ENCODE data around the gene TBCK. TPM values are rescaled to one million over a fixed set of nuclear protein-coding genes. Genes with fewer than 3 reads are reported as not detected.

The TBCK gene
- total RNA-seq, 1 experiment from 2014 or later: 7.6 TPM

DNA sequence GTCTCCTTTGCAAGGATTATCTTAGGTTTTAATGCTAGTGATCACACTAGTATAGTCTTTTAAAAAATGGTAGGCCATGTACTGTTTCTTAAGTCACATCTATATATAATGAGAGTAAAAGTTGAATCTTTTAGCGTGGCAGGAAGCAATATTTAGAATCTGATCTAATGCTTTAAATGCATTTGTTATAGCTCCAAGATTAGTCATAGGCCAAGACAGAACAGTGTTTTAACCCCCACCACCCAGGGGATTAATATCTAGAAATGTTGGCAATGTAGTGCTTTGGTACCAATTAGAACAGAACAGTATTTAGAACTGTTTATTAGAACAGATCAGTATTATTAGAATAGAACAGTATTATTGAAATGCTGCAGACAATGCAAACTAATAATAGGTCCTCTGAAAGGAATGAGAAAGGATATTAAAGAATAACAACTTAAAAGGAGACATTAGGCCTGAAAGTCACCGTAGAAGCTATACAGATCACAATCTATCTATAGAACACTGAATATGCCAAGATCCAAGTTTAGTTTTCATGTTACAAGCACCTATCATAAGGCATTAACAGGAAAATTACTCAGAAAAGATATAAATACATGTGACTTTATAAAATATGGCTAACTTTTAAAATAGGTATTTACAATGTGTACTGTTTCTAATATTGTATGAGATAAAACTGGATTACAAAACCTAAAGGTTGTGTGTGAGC lies 274.6 kb downstream of the TBCK start:
- DNase-seq: no peak
- Histone ChIP-seq H3K9ac (ENCODE audit: low read length) (no peak overlapping the region), H3K9me3 (ENCODE audit: low read length) (no peaks in the 10 kb centered on the region), H3K4me2 (ENCODE audit: low read length) (no peak overlapping the region), H3K9me2 (replicated peaks; ENCODE audit: low read length) (no peaks in the 10 kb centered on the region), H3K27ac (ENCODE audit: low read length) (no peak overlapping the region), H3K4me1 (ENCODE audit: insufficient read depth, low read length) (peaks cover 6% of the 10 kb centered on the region; the same call in 1 of the 2 replicates), H3K79me2 (ENCODE audit: low read length) (no peaks in the 10 kb centered on the region), H2AFZ (ENCODE audit: low read length) (no peak overlapping the region), H3K36me3 (ENCODE audit: low read depth, low read length) (no peaks in the 10 kb centered on the region), H4K20me1 (ENCODE audit: low read length) (no peaks in the 10 kb centered on the region), H3K4me3 (ENCODE audit: low read length) (no peak overlapping the region), H3K27me3 (ENCODE audit: low read length) (no peaks in the 10 kb centered on the region), H3F3A (ENCODE audit: low read length, unreplicated experiment) (no peaks in the 10 kb centered on the region)
- POLR2A ChIA-PET (ENCODE audit: unreplicated experiment): no interaction called here
- CTCF ChIA-PET: no interaction called here
- intact Hi-C loops (cut with micrococcal nuclease): no loop called here
- BruUV-seq (replicated peaks): no TSS peak
- TF ChIP-seq CTCF (conservative IDR thresholded peaks at IDR 0.05; ENCODE audit: low read depth, low read length): no peak
- no peak for TF ChIP-seq EZH2phosphoT487 (IDR thresholded peaks at IDR 0.05; ENCODE audit: borderline replicate concordance, low read length)
- no peak for TF ChIP-seq EZH2 (IDR thresholded peaks at IDR 0.05; ENCODE audit: low read length, unreplicated experiment)
- ATAC-seq: no peak

DNA sequence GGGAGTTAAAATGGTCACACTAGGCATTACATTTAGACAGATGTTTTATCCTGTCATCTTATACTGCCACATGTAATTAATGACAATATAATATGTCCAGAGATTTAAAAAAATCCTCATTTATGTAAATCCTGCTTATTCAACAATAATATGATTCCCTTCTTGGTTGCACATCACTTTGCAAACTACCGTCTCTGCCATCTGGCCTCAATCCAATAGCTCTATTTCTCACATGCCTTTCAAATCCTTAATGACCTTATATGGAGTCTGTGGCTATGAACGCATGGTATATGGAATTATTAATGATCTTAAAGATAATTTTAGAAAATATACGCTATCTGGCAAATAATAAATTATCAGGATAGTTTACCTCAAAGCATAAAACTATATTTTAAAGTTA lies 276.2 kb downstream of the TBCK start:
- no peaks in the 10 kb centered on the region for H3K9me2 ChIP-seq (replicated peaks; ENCODE audit: low read length)
- no peaks in the 10 kb centered on the region for H3K79me2 ChIP-seq (ENCODE audit: low read length)
- ChIA-PET POLR2A (ENCODE audit: unreplicated experiment) (no interaction called here), CTCF (no interaction called here)
- ATAC-seq (no peak), DNase-seq (no peak)
- H4K20me1 ChIP-seq (ENCODE audit: low read length): no peaks in the 10 kb centered on the region
- H3K4me3 ChIP-seq (ENCODE audit: low read length): no peak overlapping the region
- TF ChIP-seq EZH2phosphoT487 (IDR thresholded peaks at IDR 0.05; ENCODE audit: borderline replicate concordance, low read length): no peak
- TF ChIP-seq CTCF (conservative IDR thresholded peaks at IDR 0.05; ENCODE audit: low read depth, low read length): no peak
- no peak for TF ChIP-seq EZH2 (IDR thresholded peaks at IDR 0.05; ENCODE audit: low read length, unreplicated experiment)
- peaks cover 6% of the 10 kb centered on the region; the same call in 1 of the 2 replicates for H3K4me1 ChIP-seq (ENCODE audit: insufficient read depth, low read length)
- no peaks in the 10 kb centered on the region for H3K36me3 ChIP-seq (ENCODE audit: low read depth, low read length)
- no peaks in the 10 kb centered on the region for H3K9me3 ChIP-seq (ENCODE audit: low read length)
- intact Hi-C loops (cut with micrococcal nuclease): no loop called here
- no peak overlapping the region for H3K4me2 ChIP-seq (ENCODE audit: low read length)
- no peak overlapping the region for H3K9ac ChIP-seq (ENCODE audit: low read length)
- H3K27me3 ChIP-seq (ENCODE audit: low read length): no peaks in the 10 kb centered on the region
- H3K27ac ChIP-seq (ENCODE audit: low read length): no peak overlapping the region
- H3F3A ChIP-seq (ENCODE audit: low read length, unreplicated experiment): no peaks in the 10 kb centered on the region
- no peak overlapping the region for H2AFZ ChIP-seq (ENCODE audit: low read length)
- no TSS peak for BruUV-seq (replicated peaks)

GRCh38 chr4:106038908-106039307 lies 277.1 kb downstream of the TBCK start:
- peaks cover 6% of the 10 kb centered on the region; the same call in 1 of the 2 replicates for H3K4me1 ChIP-seq (ENCODE audit: insufficient read depth, low read length)
- H3K4me3 ChIP-seq (ENCODE audit: low read length): no peak overlapping the region
- CTCF ChIA-PET: no interaction called here
- POLR2A ChIA-PET (ENCODE audit: unreplicated experiment): no interaction called here
- H3K9ac ChIP-seq (ENCODE audit: low read length): no peak overlapping the region
- no peak overlapping the region for H3K27ac ChIP-seq (ENCODE audit: low read length)
- H4K20me1 ChIP-seq (ENCODE audit: low read length): no peaks in the 10 kb centered on the region
- TF ChIP-seq EZH2 (IDR thresholded peaks at IDR 0.05; ENCODE audit: low read length, unreplicated experiment) (no peak), CTCF (conservative IDR thresholded peaks at IDR 0.05; ENCODE audit: low read depth, low read length) (no peak), EZH2phosphoT487 (IDR thresholded peaks at IDR 0.05; ENCODE audit: borderline replicate concordance, low read length) (no peak)
- intact Hi-C loops (cut with micrococcal nuclease): no loop called here
- BruUV-seq (replicated peaks): no TSS peak
- no peak overlapping the region for H3K4me2 ChIP-seq (ENCODE audit: low read length)
- H3K79me2 ChIP-seq (ENCODE audit: low read length): no peaks in the 10 kb centered on the region
- H3K27me3 ChIP-seq (ENCODE audit: low read length): no peaks in the 10 kb centered on the region
- H3K36me3 ChIP-seq (ENCODE audit: low read depth, low read length): no peaks in the 10 kb centered on the region
- H3K9me3 ChIP-seq (ENCODE audit: low read length): no peaks in the 10 kb centered on the region
- H3K9me2 ChIP-seq (replicated peaks; ENCODE audit: low read length): no peaks in the 10 kb centered on the region
- DNase-seq (no peak), ATAC-seq (no peak)
- no peak overlapping the region for H2AFZ ChIP-seq (ENCODE audit: low read length)
- H3F3A ChIP-seq (ENCODE audit: low read length, unreplicated experiment): no peaks in the 10 kb centered on the region

All from PC-3 (cell line).